Head of caudate nucleus (tissue), 42 donors: ENCODE results near the gene CLTB.
"Not testable (repeated sequence)": the region's sequence is repeated elsewhere in the genome, so short reads cannot be mapped to it uniquely, and the experiment has no call there.

Experiments
- DNase-seq, 42 donors: peaks; one replicate each; pipeline versions ENCODE4 v3.0.0 to v3.0.0-alpha.2; 2020 to 2021; ENCODE audit warnings: mixed read lengths in 7 of 42
- intact Hi-C: fragments of 100-400 bp; cut with DNase I; formaldehyde crosslinking; loops from one replicate; pipeline ENCODE4 v1.15.0; 2022

The CLTB gene

GRCh38 chr5:176415952-176416924, at the start of gene CLTB:
TSS of gene CLTB (minus strand) at chr5:176416539. CDS start at chr5:176416363, 176 bp downstream.
- intact Hi-C loops, result loop anchor here (2.0 to 10.0 kb wide), 2 partner anchors 23 to 119 kb away; partner anchors contain the start of gene RNF44
- DNase-seq, result peak; percentile 60 to 98 (median 93)

DNA sequence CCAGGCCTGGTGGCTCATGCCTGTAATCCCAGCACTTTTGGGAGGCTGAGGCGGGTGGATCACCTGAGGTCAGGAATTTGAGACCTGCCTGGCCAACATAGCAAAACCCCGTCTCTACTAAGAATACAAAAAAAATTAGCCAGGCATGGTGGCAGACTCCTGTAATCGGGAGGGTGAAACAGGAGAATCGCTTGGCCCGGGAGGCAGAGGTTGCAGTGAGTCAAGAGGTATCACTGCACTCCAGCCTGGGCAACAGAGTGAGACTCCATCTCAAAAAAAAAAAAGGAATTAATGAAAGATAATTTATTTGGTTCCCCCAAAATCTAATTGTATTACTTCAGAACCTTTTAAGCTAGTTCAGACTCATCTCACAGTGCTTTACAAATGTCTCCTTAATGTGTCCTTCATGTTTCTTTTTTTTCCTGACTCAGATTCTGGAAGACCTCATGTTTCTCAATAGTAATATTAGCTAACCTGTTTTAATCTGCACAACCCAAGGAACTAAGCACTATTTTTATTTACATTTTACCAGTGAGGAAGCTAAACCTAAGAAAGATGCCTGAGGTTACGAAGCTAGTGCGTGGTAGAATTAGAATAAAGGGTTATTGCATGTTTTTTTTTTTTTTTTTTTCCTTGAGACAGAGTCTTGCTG, 46.9 kb upstream of the CLTB start:
- DNase-seq, result no peak
- intact Hi-C loops, result no loop called here

DNA sequence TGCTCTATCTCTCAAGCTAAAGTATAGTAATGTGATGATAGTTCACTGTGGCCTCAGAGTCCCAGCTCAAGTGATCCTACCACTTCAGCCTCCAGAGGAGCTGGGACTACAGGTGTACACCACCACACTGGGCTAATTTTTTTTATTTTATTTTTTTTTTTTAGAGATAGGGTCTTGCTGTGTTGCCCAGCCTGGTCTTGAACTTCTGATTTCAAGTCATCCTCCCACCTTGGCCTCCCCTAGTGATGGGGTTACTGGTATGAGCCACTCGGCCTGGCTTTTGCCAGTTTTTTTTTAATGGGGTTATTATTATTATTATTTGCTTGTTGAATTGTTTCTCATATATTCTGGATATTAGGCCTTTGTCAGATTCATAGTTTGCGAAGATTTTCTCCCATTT, 45.0 kb upstream of the CLTB start:
- intact Hi-C loops, result no loop called here

GRCh38 chr5:176458904-176459561, 42.7 kb upstream of the CLTB start:
- DNase-seq, result no peak
- intact Hi-C loops, result no loop called here

More for the DNA sequence above, 45.0 kb upstream of the CLTB start:
- DNase-seq, result no peak

GRCh38 chr5:176454724-176455394, 38.5 kb upstream of the CLTB start:
- intact Hi-C loops, result no loop called here
- no peak for DNase-seq

DNA sequence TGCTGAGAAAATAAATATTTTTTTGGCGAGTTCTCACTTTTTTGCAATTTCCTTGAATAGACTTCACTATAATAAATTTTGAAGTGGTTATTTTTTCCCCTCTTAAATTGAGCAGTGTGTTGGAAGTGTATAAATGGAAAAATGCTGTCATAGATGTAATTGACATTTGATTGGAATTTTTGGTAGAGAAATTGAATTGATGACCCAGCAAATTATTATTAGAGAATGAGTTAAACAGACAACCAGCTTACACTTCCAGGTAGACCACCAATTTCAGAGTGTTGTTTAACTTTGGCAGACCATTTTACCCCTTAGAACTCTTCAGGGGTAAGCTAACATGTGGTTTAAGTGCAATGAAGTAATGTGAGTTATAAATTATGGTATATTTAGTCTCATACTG, 33.7 kb upstream of the CLTB start:
- DNase-seq, result no peak
- intact Hi-C loops, result no loop called here

DNA sequence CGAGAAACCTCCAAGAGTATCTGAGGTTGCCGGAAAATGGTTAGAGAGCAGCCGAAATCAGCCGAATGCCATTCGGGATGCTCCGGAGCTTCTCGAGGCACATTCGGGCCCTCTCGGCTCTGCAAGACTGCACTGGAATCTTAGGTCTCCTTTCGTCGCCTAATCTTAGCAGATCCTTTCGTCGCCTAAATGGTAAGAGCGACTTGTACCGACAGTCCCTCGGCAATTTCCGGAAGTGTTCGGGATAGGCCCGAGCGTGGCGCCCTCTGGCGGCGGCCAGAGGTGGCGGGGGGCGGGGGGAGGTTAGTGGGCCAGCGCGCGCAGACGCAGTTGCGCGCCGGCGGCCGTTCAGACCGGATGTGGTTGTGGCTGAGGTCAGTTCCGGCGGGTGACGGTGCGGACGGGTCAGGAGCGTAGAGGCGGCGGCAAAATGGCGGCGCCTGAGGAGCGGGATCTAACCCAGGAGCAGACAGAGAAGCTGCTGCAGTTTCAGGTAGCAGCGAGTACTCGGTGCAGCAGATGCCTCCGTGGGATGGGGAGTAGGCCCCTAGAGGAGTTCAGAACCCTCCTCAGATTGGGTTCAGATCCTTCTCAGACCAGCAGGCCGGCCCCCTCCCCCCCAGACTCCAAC, 31.8 kb upstream of the CLTB start, which contains the start of gene FAF2:
Gene FAF2 (plus strand): TSS at position 408 of the 631 bp plus-strand sequence. CDS start 23 bp downstream, at position 431.
- intact Hi-C loops, result loop anchor here (2.0 kb wide), 2 partner anchors 57 to 91 kb away; no protein-coding TSS in a partner anchor
- peak; percentile 86 to 98 (median 95) for DNase-seq

GRCh38 chr5:176447591-176447977, 31.2 kb upstream of the CLTB start:
- intact Hi-C loops, result no loop called here
- DNase-seq, result peak in 25 of 42 donors; percentile 34 to 81 (median 60)

- DNase-seq, result peak in 21 of 42 donors; percentile 3 to 47 (median 17)
- intact Hi-C loops, result no loop called here
These were observed 30.7 kb upstream of the CLTB start for GRCh38 chr5:176446884-176447590.

DNA sequence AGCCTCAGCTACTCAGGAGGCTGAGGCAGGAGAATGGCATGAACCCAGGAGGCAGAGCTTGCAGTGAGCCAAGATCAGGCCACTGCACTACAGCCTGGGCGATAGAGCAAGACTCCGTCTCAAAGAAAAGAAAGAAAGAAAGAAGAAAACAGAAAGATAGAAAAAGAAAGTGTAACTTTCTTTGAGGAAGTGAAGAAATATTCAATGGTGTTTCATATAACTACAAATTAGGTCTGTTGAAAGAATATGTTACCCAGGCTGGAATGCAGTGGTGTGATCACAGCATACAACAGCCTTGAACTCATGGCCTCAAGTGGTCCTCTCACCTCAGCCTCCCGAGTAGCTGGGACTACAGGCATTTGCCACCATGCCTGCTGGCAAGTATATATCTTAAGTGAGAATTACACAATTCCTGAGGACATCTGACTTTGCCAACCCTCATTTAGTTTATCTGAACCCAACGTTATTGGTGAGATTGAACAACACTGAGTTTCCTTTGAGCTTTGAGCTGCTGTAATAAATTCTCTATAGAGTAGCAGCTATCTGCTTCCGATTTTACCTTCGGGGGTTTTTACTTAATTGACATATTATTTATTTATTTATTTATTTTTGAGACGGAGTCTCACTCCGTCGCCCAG, 29.8 kb upstream of the CLTB start:
- intact Hi-C loops, result no loop called here

GRCh38 chr5:176444742-176445141, 28.4 kb upstream of the CLTB start:
- intact Hi-C loops, result no loop called here
- no peak for DNase-seq

More for the DNA sequence above, 29.8 kb upstream of the CLTB start:
- no peak for DNase-seq

- DNase-seq, intact Hi-C loops: not testable (repeated sequence)
These were observed 26.6 kb upstream of the CLTB start for GRCh38 chr5:176442911-176443310.

DNA sequence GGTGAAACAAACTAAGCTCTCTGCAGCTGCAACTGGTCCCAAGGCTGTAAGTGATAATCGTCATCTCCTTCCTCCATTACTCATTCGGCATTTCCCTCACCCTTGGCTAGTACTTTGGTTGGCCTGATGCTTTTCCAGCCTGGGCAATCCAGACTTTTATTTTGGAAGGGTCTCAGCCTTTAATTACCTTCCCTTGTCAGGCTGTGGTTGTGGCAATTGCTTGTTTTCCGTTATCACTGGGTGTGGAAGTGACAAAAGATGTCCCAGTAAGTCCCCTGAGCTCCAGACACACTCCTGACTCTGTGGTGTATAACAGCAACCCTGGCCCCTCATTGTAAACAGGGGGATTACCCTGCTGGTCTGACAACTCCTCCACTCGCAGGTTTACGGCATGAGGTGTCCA, 25.6 kb upstream of the CLTB start:
- intact Hi-C loops, result no loop called here

DNA sequence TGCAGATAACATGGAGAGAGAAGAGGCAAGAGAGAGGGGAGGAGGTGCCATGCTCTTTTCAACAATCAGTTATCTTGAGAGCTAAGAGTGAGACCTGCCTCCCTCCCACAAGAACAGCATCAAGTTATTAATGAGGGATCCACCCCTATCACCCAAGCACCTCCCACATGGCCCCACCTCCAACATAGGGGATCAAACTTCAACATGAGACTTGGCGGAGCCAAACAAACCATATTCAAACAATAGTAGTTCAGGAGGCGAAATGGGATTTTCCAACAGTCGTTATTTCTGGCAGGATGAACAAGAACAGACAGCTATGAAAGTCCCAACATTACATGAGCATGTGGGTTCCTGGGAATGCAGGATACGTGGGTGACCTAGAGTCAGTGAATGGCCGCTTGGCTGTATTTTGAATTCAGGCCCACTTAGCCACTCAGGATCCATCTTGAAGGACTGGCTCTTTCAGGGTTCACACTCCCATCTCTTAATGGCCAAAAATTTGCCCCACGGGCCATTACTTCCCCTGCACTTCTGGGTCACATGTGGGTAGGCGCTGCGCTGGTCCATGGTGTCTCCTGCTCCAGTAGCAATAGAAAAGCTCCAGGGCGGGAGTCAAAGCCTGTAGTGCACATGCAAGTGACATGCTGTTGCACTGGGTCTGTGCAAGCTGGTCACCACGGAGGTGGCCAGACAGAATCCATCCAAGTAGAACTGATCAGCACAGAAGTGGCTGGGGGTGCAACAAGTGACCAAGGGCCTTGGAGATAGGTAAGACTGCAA, 24.8 kb upstream of the CLTB start:
- no peak for DNase-seq
- intact Hi-C loops, result no loop called here

More for the DNA sequence above, 25.6 kb upstream of the CLTB start:
- no peak for DNase-seq

GRCh38 chr5:176438959-176439757, 22.8 kb upstream of the CLTB start:
- intact Hi-C loops, result no loop called here
- no peak for DNase-seq

DNA sequence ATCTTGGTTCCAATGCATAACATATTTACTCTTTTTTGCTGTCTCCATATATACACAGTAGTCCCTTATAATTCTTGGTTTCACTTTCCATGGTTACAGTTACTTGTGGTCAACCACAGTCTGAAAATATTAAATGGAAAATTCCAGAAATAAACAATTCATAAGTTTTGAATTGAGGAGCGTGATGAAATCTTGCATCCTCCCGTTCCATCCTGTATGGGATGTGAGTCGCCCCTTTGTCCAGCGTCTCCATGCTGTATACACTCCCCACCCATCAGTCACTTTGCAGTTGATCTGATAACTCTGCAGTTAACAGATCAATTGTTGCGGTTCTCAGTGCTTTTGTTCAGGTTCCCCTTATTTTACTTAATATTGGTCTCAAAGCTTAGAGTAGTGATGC, 20.3 kb upstream of the CLTB start:
- DNase-seq, result no peak
- intact Hi-C loops, result no loop called here
